ENCODE data around the gene AGBL4.

The AGBL4 gene

DNA sequence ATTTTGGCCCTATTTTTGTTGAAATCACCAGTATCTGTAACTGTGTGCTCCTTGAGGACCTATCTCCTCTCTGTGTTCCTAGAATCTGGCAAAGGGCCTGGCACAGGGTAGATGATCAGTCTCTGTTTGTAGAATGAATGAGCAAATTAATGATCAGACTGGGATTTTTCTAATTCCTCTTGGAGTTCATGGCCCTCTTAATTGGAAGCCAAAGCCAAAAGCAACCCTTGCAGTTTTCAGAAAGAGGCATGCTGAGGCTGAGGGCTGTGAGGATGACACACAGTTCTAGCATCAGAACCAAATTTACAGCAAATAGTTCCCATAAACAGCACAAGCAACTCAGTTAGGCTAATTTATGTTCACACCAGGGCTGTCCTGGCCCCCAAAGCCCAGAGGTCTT is 1136.0 kb downstream of the AGBL4 start:
- DNase-seq (ENCODE audit: low read depth): no peak

GRCh38 chr1:48882020-48882419 is 1141.7 kb downstream of the AGBL4 start:
- no peak for DNase-seq (ENCODE audit: low read depth)

DNA sequence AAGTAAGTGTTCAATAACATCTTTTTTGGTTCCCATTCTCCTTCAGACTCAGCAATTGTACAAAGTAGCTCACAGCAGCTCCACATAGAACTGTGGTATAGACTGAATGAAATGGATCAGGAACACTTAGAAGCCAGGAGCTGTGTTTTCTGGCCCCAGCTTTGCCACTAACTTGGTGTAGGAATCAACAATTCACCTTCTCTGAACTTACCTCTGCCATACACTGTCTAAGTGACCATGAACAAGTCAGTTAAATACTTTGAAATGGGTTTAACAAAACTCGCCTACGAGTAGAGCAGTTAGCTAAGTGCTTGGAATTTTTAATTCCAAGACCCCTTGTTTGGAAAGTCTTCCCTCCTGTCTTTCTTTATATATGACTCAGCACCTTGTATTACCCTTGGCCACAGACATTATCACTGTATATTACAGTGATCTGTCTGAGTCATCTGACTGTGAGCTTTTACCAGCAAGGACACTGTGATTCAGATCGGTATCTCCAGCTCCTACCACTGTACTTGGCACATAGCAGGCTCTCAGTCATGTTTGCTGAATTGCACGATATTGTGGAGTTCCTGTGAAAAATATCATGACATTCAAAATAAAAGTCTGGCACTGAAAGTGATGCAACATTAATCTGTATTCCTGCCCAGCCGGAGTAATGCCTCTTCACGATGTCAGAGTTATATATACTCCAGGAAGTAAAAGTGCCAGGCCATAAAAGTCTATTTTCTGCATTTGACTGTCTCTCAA is 1145.4 kb downstream of the AGBL4 start:
- no peak for DNase-seq (ENCODE audit: low read depth)

- DNase-seq (ENCODE audit: low read depth): no peak
Observed at GRCh38 chr1:48876330-48876785, 1147.4 kb downstream of the AGBL4 start.

- DNase-seq (ENCODE audit: low read depth): no peak
Observed at GRCh38 chr1:48875552-48876329, 1148.0 kb downstream of the AGBL4 start.

DNA sequence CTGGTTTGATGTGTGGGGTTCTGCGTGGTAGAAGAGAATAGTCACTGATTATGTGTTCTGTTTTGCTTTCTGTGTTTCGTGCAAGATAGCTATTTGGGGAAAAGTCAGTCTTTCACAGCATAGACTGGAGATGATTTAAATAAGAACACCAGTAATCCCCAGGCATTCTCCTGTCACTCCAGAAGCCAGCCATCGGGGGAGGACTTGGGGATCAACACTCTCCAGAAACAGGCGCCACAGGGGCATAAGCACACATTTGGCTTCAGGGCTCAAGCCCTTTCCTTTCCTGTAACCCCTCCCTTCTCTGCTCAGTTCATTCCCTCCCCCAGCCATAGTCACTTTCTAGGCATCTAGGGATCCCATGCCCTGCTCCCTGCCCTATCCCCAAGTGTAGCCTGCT is 1149.8 kb downstream of the AGBL4 start:
- DNase-seq (ENCODE audit: low read depth): no peak

DNA sequence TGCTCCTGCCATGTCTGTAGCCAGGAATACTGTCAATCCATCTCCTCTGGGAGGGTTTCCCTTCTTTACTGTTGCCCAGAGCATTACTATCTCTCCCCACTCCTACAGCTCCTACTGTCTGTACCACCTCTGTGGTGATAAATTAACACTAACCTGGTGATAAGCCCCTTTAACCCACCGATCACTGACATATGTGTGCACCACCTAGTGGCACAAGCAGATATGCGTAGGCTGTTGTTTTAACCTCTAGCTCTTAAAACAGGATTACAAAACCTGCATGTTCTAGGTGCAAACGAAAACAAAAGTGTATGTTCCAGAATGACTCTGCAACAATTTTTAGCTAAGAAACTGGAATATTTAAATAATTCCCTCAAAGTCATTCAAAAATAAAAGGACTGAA is 1153.2 kb downstream of the AGBL4 start:
- no peak for DNase-seq (ENCODE audit: low read depth)

- no peak for DNase-seq (ENCODE audit: low read depth)
Observed at GRCh38 chr1:48869116-48869893, 1154.4 kb downstream of the AGBL4 start.

DNA sequence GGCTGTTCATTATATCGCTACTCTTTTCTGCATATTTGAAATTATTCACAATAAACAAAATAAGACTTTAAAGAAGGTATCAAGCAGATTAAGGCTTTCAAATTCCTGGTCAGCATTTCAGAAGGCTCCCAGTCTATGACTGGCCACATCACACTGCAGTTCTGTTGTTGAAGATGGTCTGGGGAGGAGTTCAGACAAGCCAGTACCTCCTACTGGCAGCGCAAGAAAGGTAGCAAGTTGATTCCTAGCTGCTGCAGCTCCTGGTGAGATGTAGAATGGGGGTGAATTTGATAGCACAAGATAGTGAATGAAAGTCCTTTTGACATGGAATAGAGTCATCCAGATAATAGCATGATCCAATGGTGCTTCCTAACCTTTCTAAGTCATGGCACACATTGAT is 1158.8 kb downstream of the AGBL4 start:
- DNase-seq (ENCODE audit: low read depth): no peak

- DNase-seq (ENCODE audit: low read depth): no peak
Observed at GRCh38 chr1:48859456-48859855, 1164.3 kb downstream of the AGBL4 start.

DNA sequence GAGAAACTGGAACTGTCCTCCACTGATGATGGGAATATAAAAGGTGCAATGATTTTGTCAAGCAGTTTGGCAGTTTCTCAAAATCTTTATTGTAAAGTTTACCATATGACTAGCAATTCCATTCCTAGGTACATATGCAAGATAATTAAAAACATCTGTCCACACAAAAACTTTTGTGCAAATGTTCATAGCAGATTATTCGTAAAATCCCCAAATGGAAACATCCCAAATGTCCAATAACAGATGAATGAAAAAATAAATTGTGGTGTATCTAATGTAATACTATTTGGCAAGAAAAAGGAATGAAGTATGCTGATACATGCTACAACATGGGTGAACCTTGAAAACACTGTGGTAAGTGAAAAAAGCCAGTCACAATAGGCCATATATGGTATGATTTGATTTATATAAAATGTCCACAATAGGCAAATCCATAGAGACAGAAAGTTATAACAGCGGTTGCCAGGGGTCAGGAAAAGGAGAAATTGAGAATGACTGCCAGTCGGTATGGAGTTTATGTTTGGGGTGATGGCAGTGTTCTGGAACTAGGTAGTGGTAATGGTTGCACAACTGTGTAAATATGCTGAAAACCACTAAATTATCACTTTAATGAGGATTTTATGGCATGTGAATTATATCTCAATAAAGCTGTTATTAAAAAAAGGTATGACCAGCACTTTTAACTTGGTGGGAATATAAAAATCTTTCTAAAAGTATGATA is 1165.4 kb downstream of the AGBL4 start:
- DNase-seq (ENCODE audit: low read depth): no peak

GRCh38 chr1:48853006-48853405 is 1170.7 kb downstream of the AGBL4 start:
- no peak for DNase-seq (ENCODE audit: low read depth)

DNA sequence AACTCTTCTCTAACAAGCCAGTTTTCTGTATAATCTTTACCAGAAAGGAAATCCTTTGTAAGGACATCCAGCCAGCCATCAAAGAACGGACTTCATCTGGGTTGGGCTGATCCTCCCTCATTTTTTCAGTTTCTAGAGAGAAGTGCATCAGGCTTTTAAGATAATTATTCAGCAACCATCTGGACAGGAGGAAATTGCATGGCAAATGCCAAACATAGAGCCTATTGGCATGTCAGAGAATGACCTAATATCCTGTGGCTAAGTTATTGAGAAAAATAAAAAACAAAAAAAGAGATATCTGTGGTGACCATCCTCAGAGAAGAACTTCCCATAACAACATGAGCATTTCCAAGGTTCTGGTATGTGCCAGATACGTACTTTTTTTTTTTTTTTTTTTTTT is 1172.1 kb downstream of the AGBL4 start:
- DNase-seq (ENCODE audit: low read depth): no peak

- no peak for DNase-seq (ENCODE audit: low read depth)
Observed at GRCh38 chr1:48848035-48848434, 1175.7 kb downstream of the AGBL4 start.

DNA sequence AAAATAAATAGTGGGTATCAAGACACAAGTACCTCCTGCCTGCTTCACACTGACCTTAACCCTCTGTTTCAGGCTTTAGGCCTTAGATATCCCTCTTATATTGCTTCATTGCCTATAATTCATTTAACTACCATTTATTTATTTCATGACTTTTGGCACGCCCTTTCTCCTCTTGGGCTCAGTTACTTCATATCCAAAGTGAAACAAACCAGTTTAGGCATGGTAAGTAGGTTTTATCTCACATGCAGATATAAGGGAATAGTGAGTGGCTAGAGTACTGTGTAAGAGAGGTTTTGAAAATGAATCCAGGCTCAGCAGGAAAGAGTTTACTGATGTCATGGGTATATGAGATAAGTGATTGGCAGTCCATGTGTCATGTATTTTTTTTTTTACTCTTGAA is 1177.3 kb downstream of the AGBL4 start:
- DNase-seq (ENCODE audit: low read depth): no peak

- DNase-seq (ENCODE audit: low read depth): no peak
Observed at GRCh38 chr1:48844187-48844586, 1179.6 kb downstream of the AGBL4 start.

DNA sequence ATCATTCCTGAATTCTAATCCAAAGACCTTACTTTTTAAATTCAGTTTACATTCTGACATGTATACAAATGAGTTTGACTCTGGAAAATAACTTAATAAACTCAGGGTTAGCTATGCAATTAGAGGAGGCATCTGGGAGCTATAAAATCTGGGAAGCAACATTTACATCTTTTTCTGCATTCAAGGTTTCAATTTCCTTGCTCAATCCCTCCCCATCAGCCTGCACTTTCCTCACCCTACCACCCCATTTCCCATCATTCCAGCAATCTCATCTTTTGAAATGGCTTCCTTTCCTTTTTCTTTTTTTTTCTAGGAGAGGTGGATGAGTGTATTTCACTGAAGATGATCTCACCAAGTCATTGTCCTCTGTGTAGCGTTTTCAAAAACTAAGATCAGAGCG is 1181.8 kb downstream of the AGBL4 start:
- no peak for DNase-seq (ENCODE audit: low read depth)

DNA sequence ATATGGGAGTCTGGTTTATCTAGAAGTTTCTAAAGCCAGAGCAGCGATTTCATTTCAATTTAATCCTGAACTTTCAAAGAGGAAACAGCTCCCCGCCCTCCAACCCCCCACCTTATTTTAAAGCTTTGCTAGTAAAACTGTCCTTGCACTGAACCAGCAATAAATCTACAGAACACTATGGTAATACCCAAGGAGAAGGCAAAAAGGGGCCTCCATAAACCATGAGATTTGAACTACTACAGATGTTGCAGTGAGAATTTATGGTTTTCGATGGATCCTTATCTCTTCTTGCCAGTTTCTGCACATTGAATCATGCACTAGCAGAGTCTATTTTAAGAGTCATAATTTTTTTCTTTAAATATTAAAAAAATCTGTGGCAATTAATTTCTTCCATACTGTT is 1182.3 kb downstream of the AGBL4 start:
- DNase-seq (ENCODE audit: low read depth): no peak

DNA sequence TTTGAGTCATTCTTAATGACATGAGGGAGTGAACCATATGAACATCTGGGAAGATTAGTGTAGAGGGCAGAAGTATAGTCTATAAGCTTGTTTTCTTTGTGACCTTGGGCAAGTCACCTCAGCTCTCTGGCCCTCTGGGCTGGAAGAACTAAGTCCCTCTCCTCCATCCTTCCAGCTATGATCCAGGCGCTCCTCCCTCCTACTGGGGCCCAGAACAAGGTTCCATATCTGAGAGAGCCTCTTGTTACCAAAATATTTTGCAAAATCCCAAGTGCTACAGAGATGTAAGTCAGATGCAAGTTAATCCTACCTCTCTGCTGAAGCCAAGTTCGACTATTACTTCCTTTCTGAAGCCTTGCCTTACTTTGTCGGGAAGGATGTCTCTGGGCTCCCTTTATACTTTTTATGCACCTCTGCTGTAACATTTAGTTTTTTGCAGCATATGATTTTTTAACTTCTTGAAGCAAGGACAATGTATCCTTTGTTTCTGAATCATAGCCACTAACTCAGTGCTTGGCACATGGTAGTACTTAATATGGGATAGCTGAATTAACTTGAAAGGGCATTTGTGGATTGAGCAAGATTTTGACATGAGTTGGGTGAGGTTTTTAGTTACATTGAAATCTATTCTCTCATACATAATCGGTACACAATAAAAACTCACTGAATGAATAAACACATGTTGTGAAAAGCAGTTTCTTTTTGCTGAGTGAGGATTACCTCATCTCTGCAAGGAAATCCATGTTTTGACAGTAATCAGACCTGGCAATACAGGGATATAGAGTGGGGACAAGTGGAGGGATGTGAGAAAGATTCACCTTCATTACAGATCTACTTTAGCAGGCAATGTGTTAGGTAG is 1192.4 kb downstream of the AGBL4 start:
- no peak for DNase-seq (ENCODE audit: low read depth)

DNA sequence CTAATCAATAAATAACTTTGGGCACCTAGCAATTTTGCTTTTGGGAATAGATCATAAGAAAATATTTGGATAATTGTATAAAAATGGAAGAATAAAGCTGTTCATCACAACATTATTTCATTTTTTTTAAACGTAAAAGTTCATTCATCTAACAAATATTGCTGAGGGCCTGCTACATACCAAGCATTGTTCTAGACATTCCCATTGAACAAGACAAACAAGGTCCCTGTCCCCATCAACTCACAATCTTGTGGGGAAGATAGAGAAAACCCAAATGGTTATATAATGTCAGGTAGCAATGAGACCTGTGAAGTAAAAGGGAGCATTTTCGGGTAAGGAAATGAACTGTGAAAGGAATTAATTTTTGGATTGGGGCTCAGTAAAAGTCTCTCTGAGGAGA is 1193.0 kb downstream of the AGBL4 start:
- DNase-seq (ENCODE audit: low read depth): no peak

GRCh38 chr1:48829446-48829845 is 1194.3 kb downstream of the AGBL4 start:
- no peak for DNase-seq (ENCODE audit: low read depth)
